Esophagus muscularis mucosa (tissue), 4 donors: Measurements from ENCODE around the gene SYNPO2. TPM values are rescaled to one million over a fixed set of nuclear protein-coding genes. Genes with fewer than 3 reads are reported as not detected.

Source experiments
- DNase-seq: peaks from one replicate; pipeline ENCODE4 v3.0.0-alpha.2; 2017; ENCODE audit errors: extremely low spot score
- H3K27ac ChIP-seq, 4 donors: fragments of 200-600 bp; sonication (generic); replicated peaks in 1 of 4; 1 replicate in 3 of 4; 2 replicates in 1 of 4; pipeline ENCODE4 v1.5.1; 2016 to 2019; ENCODE audit warnings: mild to moderate bottlenecking in 1 of 4
- H3K27me3 ChIP-seq, 4 donors: fragments of 200-600 bp; sonication (generic); one replicate each; pipeline versions ENCODE4 v1.5.1 to v1.6.0; 2016 to 2019
- H3K36me3 ChIP-seq, 4 donors: fragments of 200-600 bp; sonication (generic); one replicate each; pipeline ENCODE4 v1.5.1; 2016 to 2019
- H3K4me1 ChIP-seq, 4 donors: fragments of 200-600 bp; sonication (generic); one replicate each; pipeline ENCODE4 v1.5.1; 2016 to 2019
- H3K4me3 ChIP-seq, 4 donors: fragments of 200-600 bp; sonication (generic); 1 replicate in 2 of 4; 2 replicates in 2 of 4; pipeline ENCODE4 v1.5.1; 2016 to 2019; ENCODE audit warnings: mild to moderate bottlenecking in 4 of 4, moderate library complexity in 1 of 4
- H3K9me3 ChIP-seq, 4 donors: fragments of 200-600 bp; sonication (generic); 1 replicate in 3 of 4; 2 replicates in 1 of 4; pipeline ENCODE4 v1.5.1; 2016 to 2019
- EP300 ChIP-seq: sonication (generic); formaldehyde crosslinking; IDR thresholded peaks from one replicate; pipeline ENCODE4 v1.6.1; 2017; ENCODE audit warnings: antibody characterized with exemption
- POLR2A ChIP-seq: fragments of 450-650 bp; IDR thresholded peaks from one replicate; pipeline ENCODE4 v1.6.1; 2017; ENCODE audit warnings: antibody characterized with exemption, moderate library complexity, mild to moderate bottlenecking, low read depth
- POLR2AphosphoS5 ChIP-seq, 2 donors: sonication (generic); formaldehyde crosslinking; IDR thresholded peaks; one replicate each; pipeline ENCODE4 v1.6.1; 2017; ENCODE audit warnings: antibody characterized with exemption in 2 of 2
- WGBS: methylation state at CpG from one replicate; pipeline ENCODE4 v1.1.5; 2018; 5-methylcytosine and 5-hydroxymethylcytosine counted together
- intact Hi-C: fragments of 100-400 bp; cut with DNase I; formaldehyde crosslinking; loops from one replicate; pipeline ENCODE4 v1.15.1; 2023
- total RNA-seq, 4 donors: library from RNA; depleted of rRNA; stranded (reverse); fragments of >200 nt; gene quantifications; one replicate each; pipeline versions ENCODE4 v1.1.0 to v1.2.1, GENCODE V29; 2016
- TF ChIP-seq, protein P1 (sequence below), 3 experiments: fragments of 200-600 bp in 2 of 3; fragments of 450-650 bp in 1 of 3; sonication (generic) in 2 of 3; IDR thresholded peaks; one replicate each; pipeline ENCODE4 v1.5.1; 2017 to 2019; ENCODE audit warnings: antibody characterized with exemption in 3 of 3, mild to moderate bottlenecking in 2 of 3, moderate library complexity in 1 of 3

Gene SYNPO2
- total RNA-seq, 4 donors from 2014 or later, result 2,073 to 2,783 (median 2,517) TPM

DNA sequence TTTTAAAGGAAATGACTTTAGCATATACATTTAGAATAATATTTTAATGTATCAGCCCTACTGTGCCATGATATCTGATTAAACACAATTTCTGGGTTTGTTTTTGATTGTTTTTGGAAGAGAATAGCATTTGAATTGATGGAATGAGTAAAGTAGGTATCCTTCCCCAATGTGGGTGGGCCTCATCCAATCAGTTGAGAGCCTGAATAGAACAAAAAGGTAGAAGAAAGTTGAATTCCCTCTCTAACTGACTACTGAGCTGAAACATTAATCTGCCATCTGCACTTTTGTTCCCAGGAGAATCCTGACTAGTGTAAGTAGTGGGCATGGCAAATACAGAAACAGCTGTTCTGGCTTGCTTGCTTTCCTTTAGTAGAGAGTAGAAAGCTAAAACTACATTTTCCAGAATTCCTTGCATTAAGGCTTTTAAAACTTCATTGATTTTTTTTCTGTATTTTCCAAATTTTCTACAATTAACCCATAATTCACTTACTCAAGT lies 43.1 kb upstream of the SYNPO2 start:
- H3K27me3 ChIP-seq, result no peaks in the 10 kb centered on the region
- no peaks in the 10 kb centered on the region for H3K36me3 ChIP-seq
- H3K9me3 ChIP-seq, result no peaks in the 10 kb centered on the region
- DNase-seq, result no peak
- H3K4me1 ChIP-seq, result peaks cover 0 to 6% (median 2%) of the 10 kb centered on the region in 4 donors
- no peak overlapping the region for H3K4me3 ChIP-seq
- no peak overlapping the region for H3K27ac ChIP-seq
- TF ChIP-seq POLR2AphosphoS5 (IDR thresholded peaks at IDR 0.05), result no peak
- TF ChIP-seq EP300, result no peak
- TF ChIP-seq, protein P1, sequence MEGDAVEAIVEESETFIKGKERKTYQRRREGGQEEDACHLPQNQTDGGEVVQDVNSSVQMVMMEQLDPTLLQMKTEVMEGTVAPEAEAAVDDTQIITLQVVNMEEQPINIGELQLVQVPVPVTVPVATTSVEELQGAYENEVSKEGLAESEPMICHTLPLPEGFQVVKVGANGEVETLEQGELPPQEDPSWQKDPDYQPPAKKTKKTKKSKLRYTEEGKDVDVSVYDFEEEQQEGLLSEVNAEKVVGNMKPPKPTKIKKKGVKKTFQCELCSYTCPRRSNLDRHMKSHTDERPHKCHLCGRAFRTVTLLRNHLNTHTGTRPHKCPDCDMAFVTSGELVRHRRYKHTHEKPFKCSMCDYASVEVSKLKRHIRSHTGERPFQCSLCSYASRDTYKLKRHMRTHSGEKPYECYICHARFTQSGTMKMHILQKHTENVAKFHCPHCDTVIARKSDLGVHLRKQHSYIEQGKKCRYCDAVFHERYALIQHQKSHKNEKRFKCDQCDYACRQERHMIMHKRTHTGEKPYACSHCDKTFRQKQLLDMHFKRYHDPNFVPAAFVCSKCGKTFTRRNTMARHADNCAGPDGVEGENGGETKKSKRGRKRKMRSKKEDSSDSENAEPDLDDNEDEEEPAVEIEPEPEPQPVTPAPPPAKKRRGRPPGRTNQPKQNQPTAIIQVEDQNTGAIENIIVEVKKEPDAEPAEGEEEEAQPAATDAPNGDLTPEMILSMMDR (IDR thresholded peaks at IDR 0.05), result no peak
- intact Hi-C loops, result no loop called here

DNA sequence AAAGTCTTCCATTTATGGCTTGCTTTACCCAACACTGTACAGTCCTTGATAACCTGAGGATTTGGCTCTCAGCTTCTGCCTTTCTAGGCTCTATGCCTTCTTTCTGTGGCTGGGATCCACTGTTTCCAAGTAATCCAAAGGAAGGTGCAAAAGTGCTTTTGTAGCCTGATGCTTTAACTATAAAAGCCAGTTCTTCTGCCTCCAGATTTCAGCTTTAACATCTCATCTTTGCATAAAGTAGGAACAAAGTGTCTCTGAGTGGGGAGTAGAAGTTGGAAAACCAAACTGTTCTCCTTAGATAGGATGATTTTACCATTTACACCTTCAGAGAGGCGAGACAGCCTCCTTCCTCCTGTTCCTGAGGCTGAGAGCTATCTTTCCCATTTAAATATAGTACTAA lies 41.7 kb upstream of the SYNPO2 start:
- Histone ChIP-seq H3K9me3 (no peaks in the 10 kb centered on the region), H3K4me1 (peaks cover 0 to 13% (median 8%) of the 10 kb centered on the region in 4 donors), H3K36me3 (no peaks in the 10 kb centered on the region), H3K27me3 (no peaks in the 10 kb centered on the region), H3K4me3 (no peak overlapping the region), H3K27ac (peak overlapping the region in 1 of 4 donors; percentile 3)
- intact Hi-C loops, result no loop called here
- no peak for TF ChIP-seq POLR2AphosphoS5 (IDR thresholded peaks at IDR 0.05)
- 90% methylated on average over 1 of the region's 1 CpG for WGBS
- no peak for DNase-seq

- 94% methylated on average over 7 of the region's 7 CpGs for WGBS
- no peak for TF ChIP-seq EP300
- TF ChIP-seq POLR2AphosphoS5 (IDR thresholded peaks at IDR 0.05), result no peak
- TF ChIP-seq, protein P1 (IDR thresholded peaks at IDR 0.05), result no peak
- TF ChIP-seq POLR2A, result no peak
- Histone ChIP-seq H3K9me3 (no peaks in the 10 kb centered on the region), H3K4me3 (no peak overlapping the region), H3K36me3 (no peaks in the 10 kb centered on the region), H3K4me1 (peaks cover 0 to 13% (median 8%) of the 10 kb centered on the region in 4 donors), H3K27ac (no peak overlapping the region), H3K27me3 (no peaks in the 10 kb centered on the region)
- no peak for DNase-seq
- intact Hi-C loops, result no loop called here
These were observed 40.4 kb upstream of the SYNPO2 start for GRCh38 chr4:118848242-118848641.

GRCh38 chr4:118848901-118849300 lies 39.8 kb upstream of the SYNPO2 start:
- intact Hi-C loops, result no loop called here
- no peak for DNase-seq
- H3K4me1 ChIP-seq, result peaks cover 0 to 13% (median 8%) of the 10 kb centered on the region in 4 donors
- H3K36me3 ChIP-seq, result no peaks in the 10 kb centered on the region
- no peak for TF ChIP-seq POLR2A
- TF ChIP-seq POLR2AphosphoS5 (IDR thresholded peaks at IDR 0.05), result no peak
- TF ChIP-seq, protein P1 (IDR thresholded peaks at IDR 0.05), result no peak
- TF ChIP-seq EP300, result no peak
- no peak overlapping the region for H3K27ac ChIP-seq
- H3K27me3 ChIP-seq, result no peaks in the 10 kb centered on the region
- no peak overlapping the region for H3K4me3 ChIP-seq
- no peaks in the 10 kb centered on the region for H3K9me3 ChIP-seq

DNA sequence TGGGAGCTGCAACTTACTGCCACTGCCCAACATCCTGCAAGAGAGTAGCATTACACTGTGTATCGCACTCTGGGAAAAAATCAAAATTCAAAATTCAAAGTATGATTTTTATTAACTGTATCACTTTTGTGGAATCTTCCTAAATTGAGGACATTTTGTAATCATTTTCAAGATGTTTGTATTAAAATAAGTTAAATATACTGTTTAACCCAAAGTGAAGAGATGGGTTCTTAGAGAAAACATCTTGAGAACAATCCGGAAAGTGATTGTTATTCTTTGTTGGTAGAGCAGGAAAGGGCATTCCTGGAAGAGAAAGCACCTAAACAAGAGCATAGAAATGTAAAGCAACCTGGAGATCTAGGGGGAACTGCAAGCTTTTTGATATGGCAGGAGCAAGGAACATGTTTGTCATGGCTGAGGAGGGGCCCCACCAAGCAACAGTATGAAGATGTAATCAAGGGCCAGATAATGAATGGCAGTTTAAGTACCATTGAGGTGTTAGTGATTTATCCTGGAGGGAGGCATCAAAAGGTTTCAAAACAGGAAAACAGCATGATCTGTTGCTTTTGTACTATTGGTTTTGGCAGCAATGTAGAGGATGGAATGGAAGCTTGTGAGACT lies 38.7 kb upstream of the SYNPO2 start:
- Histone ChIP-seq H3K9me3 (no peaks in the 10 kb centered on the region), H3K27me3 (no peaks in the 10 kb centered on the region)
- TF ChIP-seq POLR2A, result no peak
- TF ChIP-seq EP300, result no peak
- TF ChIP-seq, protein P1 (IDR thresholded peaks at IDR 0.05), result no peak
- TF ChIP-seq POLR2AphosphoS5 (IDR thresholded peaks at IDR 0.05), result no peak

More for the DNA sequence above, 38.7 kb upstream of the SYNPO2 start:
- H3K36me3 ChIP-seq, result no peaks in the 10 kb centered on the region
- H3K27ac ChIP-seq, result peak overlapping the region in 1 of 4 donors; percentile 7
- intact Hi-C loops, result no loop called here
- DNase-seq, result no peak
- 95% methylated on average over 2 of the region's 2 CpGs for WGBS
- peak overlapping the region; percentile 36 to 54 (median 44) for H3K4me3 ChIP-seq
- peaks cover 0 to 13% (median 8%) of the 10 kb centered on the region in 4 donors for H3K4me1 ChIP-seq
